ENCODE results near the gene KCNK3.

KCNK3 gene

GRCh38 chr2:26772064-26773001 lies 79.8 kb downstream of the KCNK3 start:
- Histone ChIP-seq H3K36me3 (ENCODE audit: control insufficient read depth, insufficient read depth, low read length) (peaks cover 12% of the 10 kb centered on the region), H3K4me3 (ENCODE audit: low read depth, low read length) (no peak overlapping the region), H3K4me1 (ENCODE audit: control insufficient read depth, insufficient read depth, low read length) (peaks cover under 1% of the 10 kb centered on the region; the same call in 1 of the 2 replicates), H3K9ac (ENCODE audit: low read depth, low read length) (no peak overlapping the region), H3K27me3 (ENCODE audit: control insufficient read depth, insufficient read depth, low read length) (no peaks in the 10 kb centered on the region), H3K9me3 (ENCODE audit: control insufficient read depth, insufficient read depth, low read length) (no peaks in the 10 kb centered on the region), H3K27ac (ENCODE audit: low read depth, low read length) (no peak overlapping the region)

- H3K36me3 ChIP-seq (ENCODE audit: control insufficient read depth, insufficient read depth, low read length), result peaks cover 31% of the 10 kb centered on the region
- H3K9me3 ChIP-seq (ENCODE audit: control insufficient read depth, insufficient read depth, low read length), result no peaks in the 10 kb centered on the region
- no peak overlapping the region for H3K27ac ChIP-seq (ENCODE audit: low read depth, low read length)
- no peak overlapping the region for H3K9ac ChIP-seq (ENCODE audit: low read depth, low read length)
- H3K27me3 ChIP-seq (ENCODE audit: control insufficient read depth, insufficient read depth, low read length), result no peaks in the 10 kb centered on the region
- no peak overlapping the region for H3K4me3 ChIP-seq (ENCODE audit: low read depth, low read length)
- no peaks in the 10 kb centered on the region for H3K4me1 ChIP-seq (ENCODE audit: control insufficient read depth, insufficient read depth, low read length)
Observed at GRCh38 chr2:26776195-26776800, 83.8 kb downstream of the KCNK3 start.

GRCh38 chr2:26778098-26778497 lies 85.6 kb downstream of the KCNK3 start:
- no peaks in the 10 kb centered on the region for H3K9me3 ChIP-seq (ENCODE audit: control insufficient read depth, insufficient read depth, low read length)
- no peak overlapping the region for H3K4me3 ChIP-seq (ENCODE audit: low read depth, low read length)
- H3K27me3 ChIP-seq (ENCODE audit: control insufficient read depth, insufficient read depth, low read length), result no peaks in the 10 kb centered on the region
- no peaks in the 10 kb centered on the region for H3K4me1 ChIP-seq (ENCODE audit: control insufficient read depth, insufficient read depth, low read length)
- no peak overlapping the region for H3K27ac ChIP-seq (ENCODE audit: low read depth, low read length)
- peaks cover 31% of the 10 kb centered on the region for H3K36me3 ChIP-seq (ENCODE audit: control insufficient read depth, insufficient read depth, low read length)
- H3K9ac ChIP-seq (ENCODE audit: low read depth, low read length), result no peak overlapping the region

GRCh38 chr2:26778507-26778906 lies 86.0 kb downstream of the KCNK3 start:
- Histone ChIP-seq H3K4me1 (ENCODE audit: control insufficient read depth, insufficient read depth, low read length) (no peaks in the 10 kb centered on the region), H3K4me3 (ENCODE audit: low read depth, low read length) (no peak overlapping the region), H3K36me3 (ENCODE audit: control insufficient read depth, insufficient read depth, low read length) (peaks cover 31% of the 10 kb centered on the region), H3K9ac (ENCODE audit: low read depth, low read length) (no peak overlapping the region), H3K27me3 (ENCODE audit: control insufficient read depth, insufficient read depth, low read length) (no peaks in the 10 kb centered on the region), H3K9me3 (ENCODE audit: control insufficient read depth, insufficient read depth, low read length) (no peaks in the 10 kb centered on the region), H3K27ac (ENCODE audit: low read depth, low read length) (no peak overlapping the region)

- H3K9me3 ChIP-seq (ENCODE audit: control insufficient read depth, insufficient read depth, low read length), result no peaks in the 10 kb centered on the region
- H3K9ac ChIP-seq (ENCODE audit: low read depth, low read length), result no peak overlapping the region
- no peak overlapping the region for H3K4me3 ChIP-seq (ENCODE audit: low read depth, low read length)
- peaks cover 28% of the 10 kb centered on the region for H3K36me3 ChIP-seq (ENCODE audit: control insufficient read depth, insufficient read depth, low read length)
- no peak overlapping the region for H3K27ac ChIP-seq (ENCODE audit: low read depth, low read length)
- peaks cover 7% of the 10 kb centered on the region; the same call in 1 of the 2 replicates for H3K27me3 ChIP-seq (ENCODE audit: control insufficient read depth, insufficient read depth, low read length)
- no peaks in the 10 kb centered on the region for H3K4me1 ChIP-seq (ENCODE audit: control insufficient read depth, insufficient read depth, low read length)
Observed at GRCh38 chr2:26780203-26780760, 87.8 kb downstream of the KCNK3 start.
